ENCODE results near the gene SSBP2. TPM values are rescaled to one million over a fixed set of nuclear protein-coding genes. Genes with fewer than 3 reads are reported as not detected.
A peak's percentile ranks its signal among the peaks of the same experiment; 100 is the strongest.

SSBP2 gene
- total RNA-seq, 4 donors from 2014 or later: 54.1 to 136 (median 69.8) TPM

DNA sequence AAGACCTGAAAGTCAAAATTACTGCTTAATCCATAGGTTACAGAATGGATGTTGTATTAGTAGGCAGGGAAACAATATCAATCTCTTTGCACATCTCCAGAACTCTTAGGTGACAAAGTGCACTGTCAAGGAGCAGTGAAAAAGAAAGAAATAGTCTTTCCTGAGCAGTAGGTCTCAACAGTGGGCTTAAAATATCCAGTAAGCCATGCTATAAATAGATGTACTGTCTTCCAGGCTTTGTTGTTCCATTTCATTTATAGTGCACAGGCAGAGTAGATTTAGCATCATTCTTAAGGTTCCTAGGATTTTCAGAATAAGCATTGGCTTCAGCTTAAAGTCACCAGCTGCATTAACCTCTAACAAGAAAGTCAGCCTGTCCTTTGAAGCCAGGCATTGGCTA lies 50.7 kb downstream of the SSBP2 start:
- Histone ChIP-seq H3K27ac (no peak overlapping the region), H3K4me1 (no peaks in the 10 kb centered on the region), H3K27me3 (no peaks in the 10 kb centered on the region), H3K36me3 (peaks cover 4% of the 10 kb centered on the region), H3K4me3 (no peak overlapping the region), H3K9me3 (peaks cover 7% of the 10 kb centered on the region)
- TF ChIP-seq POLR2AphosphoS5 (IDR thresholded peaks at IDR 0.05) (no peak), EP300 (IDR thresholded peaks at IDR 0.05) (no peak)
- DNase-seq (ENCODE audit: low spot score in 2 of 2): no peak

DNA sequence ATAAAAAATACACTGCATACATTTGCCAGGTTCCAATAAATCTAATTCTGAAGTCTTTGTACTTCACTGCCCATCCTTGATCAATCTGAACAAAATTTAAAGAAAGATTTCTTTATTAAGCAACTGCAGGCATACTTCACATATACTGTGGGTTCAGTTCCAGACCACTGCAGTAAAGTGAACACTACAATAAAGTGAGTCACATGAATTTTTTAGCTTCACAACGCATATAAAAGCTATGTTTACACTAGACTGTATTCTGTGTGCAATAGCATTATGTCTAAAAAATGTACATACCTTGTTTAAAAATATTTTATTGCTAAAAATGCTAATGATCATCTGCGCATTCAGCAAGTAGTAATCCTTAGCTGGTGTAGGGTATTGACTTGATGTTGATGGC lies 52.1 kb downstream of the SSBP2 start:
- H3K27ac ChIP-seq: no peak overlapping the region
- no peaks in the 10 kb centered on the region for H3K27me3 ChIP-seq
- TF ChIP-seq, protein P1, sequence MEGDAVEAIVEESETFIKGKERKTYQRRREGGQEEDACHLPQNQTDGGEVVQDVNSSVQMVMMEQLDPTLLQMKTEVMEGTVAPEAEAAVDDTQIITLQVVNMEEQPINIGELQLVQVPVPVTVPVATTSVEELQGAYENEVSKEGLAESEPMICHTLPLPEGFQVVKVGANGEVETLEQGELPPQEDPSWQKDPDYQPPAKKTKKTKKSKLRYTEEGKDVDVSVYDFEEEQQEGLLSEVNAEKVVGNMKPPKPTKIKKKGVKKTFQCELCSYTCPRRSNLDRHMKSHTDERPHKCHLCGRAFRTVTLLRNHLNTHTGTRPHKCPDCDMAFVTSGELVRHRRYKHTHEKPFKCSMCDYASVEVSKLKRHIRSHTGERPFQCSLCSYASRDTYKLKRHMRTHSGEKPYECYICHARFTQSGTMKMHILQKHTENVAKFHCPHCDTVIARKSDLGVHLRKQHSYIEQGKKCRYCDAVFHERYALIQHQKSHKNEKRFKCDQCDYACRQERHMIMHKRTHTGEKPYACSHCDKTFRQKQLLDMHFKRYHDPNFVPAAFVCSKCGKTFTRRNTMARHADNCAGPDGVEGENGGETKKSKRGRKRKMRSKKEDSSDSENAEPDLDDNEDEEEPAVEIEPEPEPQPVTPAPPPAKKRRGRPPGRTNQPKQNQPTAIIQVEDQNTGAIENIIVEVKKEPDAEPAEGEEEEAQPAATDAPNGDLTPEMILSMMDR (IDR thresholded peaks at IDR 0.05): no peak
- TF ChIP-seq POLR2AphosphoS5 (IDR thresholded peaks at IDR 0.05) (no peak), POLR2A (IDR thresholded peaks at IDR 0.05) (no peak), EP300 (IDR thresholded peaks at IDR 0.05) (no peak)
- no peak for DNase-seq (ENCODE audit: low spot score in 2 of 2)
- peaks cover 7% of the 10 kb centered on the region for H3K36me3 ChIP-seq
- no peak overlapping the region for H3K4me3 ChIP-seq
- peaks cover 7% of the 10 kb centered on the region for H3K9me3 ChIP-seq
- WGBS: 86% methylated on average over 2 of the region's 2 CpGs
- no peaks in the 10 kb centered on the region for H3K4me1 ChIP-seq

DNA sequence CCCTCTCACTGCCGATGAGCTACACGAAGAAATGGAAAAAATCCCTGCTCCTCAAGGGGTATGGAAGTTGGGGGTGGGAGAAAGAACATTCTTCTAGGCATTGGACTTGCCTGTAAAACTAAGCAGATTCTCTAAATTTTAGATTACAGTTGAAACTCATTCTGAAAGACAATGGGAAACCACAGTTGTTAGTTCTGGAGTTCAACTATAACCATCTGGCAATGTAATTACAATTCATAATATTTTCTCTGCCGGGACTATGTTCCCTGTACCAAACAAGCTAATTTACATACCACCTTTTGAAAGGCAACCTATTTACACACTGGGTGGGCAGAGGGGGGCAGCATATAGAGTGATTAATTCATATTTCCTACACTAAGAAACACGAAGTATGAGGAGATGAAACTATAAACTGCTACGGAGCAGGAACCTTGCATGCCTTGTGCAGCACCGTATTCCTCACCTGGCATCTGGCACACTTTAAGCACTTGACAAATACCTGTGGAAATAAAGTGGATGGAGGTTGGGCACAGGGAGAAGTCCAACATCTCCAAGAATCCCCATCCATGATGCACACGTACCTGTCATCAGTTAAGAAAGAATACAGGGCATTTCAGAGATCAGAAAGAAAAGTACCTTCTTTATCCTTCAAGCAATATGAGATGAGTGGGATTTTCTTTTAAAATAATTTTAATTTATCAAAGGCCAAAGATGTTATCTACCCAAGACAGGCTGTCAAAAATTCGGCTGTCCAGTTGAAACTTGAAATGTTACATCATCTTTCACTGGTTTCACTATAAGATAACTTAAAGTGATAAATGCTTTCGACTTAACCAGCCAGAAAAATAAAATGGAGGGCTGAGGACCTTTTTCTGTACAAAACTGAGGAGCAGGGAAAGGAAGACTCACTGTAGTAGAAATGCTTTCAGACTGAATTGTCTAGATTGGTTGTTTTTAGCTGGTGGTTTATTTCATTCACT lies 54.2 kb downstream of the SSBP2 start:
- no peak for TF ChIP-seq POLR2A (IDR thresholded peaks at IDR 0.05)
- no peak for TF ChIP-seq EP300 (IDR thresholded peaks at IDR 0.05)
- no peak for TF ChIP-seq POLR2AphosphoS5 (IDR thresholded peaks at IDR 0.05)
- TF ChIP-seq, protein P1 (IDR thresholded peaks at IDR 0.05): no peak
- H3K27me3 ChIP-seq: no peaks in the 10 kb centered on the region
- H3K4me1 ChIP-seq: no peaks in the 10 kb centered on the region
- no peak overlapping the region for H3K4me3 ChIP-seq
- no peak overlapping the region for H3K27ac ChIP-seq
- peaks cover 7% of the 10 kb centered on the region for H3K9me3 ChIP-seq
- WGBS: 56% methylated on average over 9 of the region's 9 CpGs
- H3K36me3 ChIP-seq: peaks cover 7% of the 10 kb centered on the region
- no peak for DNase-seq (ENCODE audit: low spot score in 2 of 2)

DNA sequence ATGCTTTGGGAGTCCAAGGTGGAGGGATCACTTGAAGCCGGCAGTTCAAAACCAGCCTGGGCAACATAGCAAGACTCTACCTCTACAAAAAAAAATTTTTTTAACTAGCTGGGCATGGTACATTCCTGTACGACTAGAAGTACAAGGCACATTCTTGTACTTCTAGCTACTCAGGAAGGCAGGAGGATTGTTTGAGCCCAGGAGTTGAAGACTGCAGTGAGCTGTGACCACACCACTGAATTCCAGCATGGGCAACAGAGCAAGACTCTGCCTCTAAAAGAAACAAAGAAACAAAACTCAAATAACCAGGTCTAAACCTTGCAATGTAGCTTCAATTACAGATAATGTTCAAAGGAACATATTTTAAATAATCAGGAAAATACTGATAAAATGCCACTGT lies 56.2 kb downstream of the SSBP2 start:
- no peaks in the 10 kb centered on the region for H3K27me3 ChIP-seq
- no peak overlapping the region for H3K4me3 ChIP-seq
- H3K9me3 ChIP-seq: no peaks in the 10 kb centered on the region
- no peak for TF ChIP-seq POLR2A (IDR thresholded peaks at IDR 0.05)
- TF ChIP-seq POLR2AphosphoS5 (IDR thresholded peaks at IDR 0.05): no peak
- TF ChIP-seq, protein P1 (IDR thresholded peaks at IDR 0.05): no peak
- no peak for TF ChIP-seq EP300 (IDR thresholded peaks at IDR 0.05)
- WGBS: 91% methylated on average over 2 of the region's 2 CpGs
- peaks cover 7% of the 10 kb centered on the region for H3K36me3 ChIP-seq
- DNase-seq (ENCODE audit: low spot score in 2 of 2): no peak
- no peak overlapping the region for H3K27ac ChIP-seq
- no peaks in the 10 kb centered on the region for H3K4me1 ChIP-seq

DNA sequence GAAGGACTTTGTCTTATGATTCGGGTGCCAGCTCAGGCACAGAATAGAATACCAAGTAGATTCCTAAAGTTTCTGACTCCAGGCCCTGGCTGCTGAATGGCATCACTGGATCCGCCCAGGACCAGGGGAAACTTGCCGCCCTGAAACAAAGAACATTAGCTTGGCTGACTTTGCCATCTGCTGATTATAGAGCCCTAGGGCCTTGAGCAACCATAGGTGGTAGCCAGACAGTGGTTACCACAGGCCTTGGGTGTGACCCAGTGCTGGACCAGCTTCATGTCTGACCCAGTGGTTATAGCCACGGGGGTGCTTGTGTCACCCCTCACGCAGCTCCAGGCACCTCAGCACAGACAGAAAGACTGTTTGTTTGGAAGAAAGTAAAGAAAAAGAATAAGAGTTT lies 62.7 kb downstream of the SSBP2 start:
- Histone ChIP-seq H3K27me3 (no peaks in the 10 kb centered on the region), H3K36me3 (no peaks in the 10 kb centered on the region), H3K4me1 (peaks cover 16% of the 10 kb centered on the region), H3K9me3 (peaks cover 7% of the 10 kb centered on the region), H3K27ac (peak overlapping the region; percentile 21), H3K4me3 (no peak overlapping the region)
- TF ChIP-seq POLR2AphosphoS5 (IDR thresholded peaks at IDR 0.05) (no peak), EP300 (IDR thresholded peaks at IDR 0.05) (no peak), POLR2A (IDR thresholded peaks at IDR 0.05) (no peak)
- TF ChIP-seq, protein P1 (IDR thresholded peaks at IDR 0.05): no peak
- WGBS: 32% methylated on average over 5 of the region's 5 CpGs
- DNase-seq (ENCODE audit: low spot score in 2 of 2): no peak

Measured in suprapubic skin (tissue), 4 donors.